Measurements from ENCODE around the gene CCDC88C. TPM values are rescaled to one million over a fixed set of nuclear protein-coding genes. Genes with fewer than 3 reads are reported as not detected.

CCDC88C gene
- polyA plus RNA-seq, 2 of the 4 experiments (the other 2 are of a cell fraction), result 2.9 to 3.7 TPM

- FAIRE-seq, result no peak
- TF ChIP-seq EHF (CRISPR knock-in tag; IDR thresholded peaks at IDR 0.05), result no peak
- no peak for TF ChIP-seq HOXB5 (CRISPR knock-in tag; IDR thresholded peaks at IDR 0.05)
- TF ChIP-seq EP300 (IDR thresholded peaks at IDR 0.05), result no peak
- TF ChIP-seq CEBPB (IDR thresholded peaks at IDR 0.05), result no peak
- no peak for DNase-seq (ENCODE audit: low read depth in 1 of 2, low spot score in 1 of 2)
- 50% methylated on average over 7 of the region's 7 CpGs for WGBS (ENCODE audit: missing lambda C conversion rate)
- Histone ChIP-seq H3K27ac (no peak overlapping the region), H3K4me2 (no peak overlapping the region), H3K4me1 (no peaks in the 10 kb centered on the region), H3K4me3 (no peak overlapping the region), H3K9me3 (no peaks in the 10 kb centered on the region)
- ATAC-seq, result no peak
- CTCF ChIA-PET, result interaction anchor here (1.0 to 2.8 kb wide), 3 partner anchors 20 to 47 kb away, joined by 3 to 6 read pairs (median 3); no protein-coding TSS in a partner anchor
- POLR2A ChIA-PET, result no interaction called here
Measured at GRCh38 chr14:91241863-91242262, 175.8 kb downstream of the CCDC88C start.

- Histone ChIP-seq H3K9me3 (no peaks in the 10 kb centered on the region), H3K4me2 (no peak overlapping the region), H3K4me3 (no peak overlapping the region), H3K4me1 (no peaks in the 10 kb centered on the region), H3K27ac (no peak overlapping the region)
- no peak for ATAC-seq
- no peak for DNase-seq (ENCODE audit: low read depth in 1 of 2, low spot score in 1 of 2)
- POLR2A ChIA-PET, result no interaction called here
- TF ChIP-seq ZC3H11A (IDR thresholded peaks at IDR 0.05) (no peak), SREBF2 (IDR thresholded peaks at IDR 0.05) (no peak), HES2 (IDR thresholded peaks at IDR 0.05) (no peak), BHLHE40 (IDR thresholded peaks at IDR 0.05; ENCODE audit: low read depth, low read length) (no peak), EP300 (IDR thresholded peaks at IDR 0.05) (no peak), CBX8 (IDR thresholded peaks at IDR 0.05) (no peak), RFX5 (IDR thresholded peaks at IDR 0.05) (no peak), JUNB (IDR thresholded peaks at IDR 0.05) (no peak), POLR2A (IDR thresholded peaks at IDR 0.05; ENCODE audit: low read length) (no peak), CHD2 (IDR thresholded peaks at IDR 0.05; ENCODE audit: low read length, partially characterized antibody) (no peak), MYC (IDR thresholded peaks at IDR 0.05; ENCODE audit: borderline replicate concordance, low read length) (no peak)
- TF ChIP-seq, protein P1, sequence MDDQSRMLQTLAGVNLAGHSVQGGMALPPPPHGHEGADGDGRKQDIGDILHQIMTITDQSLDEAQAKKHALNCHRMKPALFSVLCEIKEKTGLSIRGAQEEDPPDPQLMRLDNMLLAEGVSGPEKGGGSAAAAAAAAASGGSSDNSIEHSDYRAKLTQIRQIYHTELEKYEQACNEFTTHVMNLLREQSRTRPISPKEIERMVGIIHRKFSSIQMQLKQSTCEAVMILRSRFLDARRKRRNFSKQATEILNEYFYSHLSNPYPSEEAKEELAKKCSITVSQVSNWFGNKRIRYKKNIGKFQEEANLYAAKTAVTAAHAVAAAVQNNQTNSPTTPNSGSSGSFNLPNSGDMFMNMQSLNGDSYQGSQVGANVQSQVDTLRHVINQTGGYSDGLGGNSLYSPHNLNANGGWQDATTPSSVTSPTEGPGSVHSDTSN (IDR thresholded peaks at IDR 0.05), result no peak
- TF ChIP-seq, protein P2, sequence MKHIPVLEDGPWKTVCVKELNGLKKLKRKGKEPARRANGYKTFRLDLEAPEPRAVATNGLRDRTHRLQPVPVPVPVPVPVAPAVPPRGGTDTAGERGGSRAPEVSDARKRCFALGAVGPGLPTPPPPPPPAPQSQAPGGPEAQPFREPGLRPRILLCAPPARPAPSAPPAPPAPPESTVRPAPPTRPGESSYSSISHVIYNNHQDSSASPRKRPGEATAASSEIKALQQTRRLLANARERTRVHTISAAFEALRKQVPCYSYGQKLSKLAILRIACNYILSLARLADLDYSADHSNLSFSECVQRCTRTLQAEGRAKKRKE (CRISPR knock-in tag; IDR thresholded peaks at IDR 0.05; ENCODE audit: low read depth), result no peak
- CTCF ChIA-PET, result no interaction called here
- no peak for FAIRE-seq
- 77% methylated on average over 8 of the region's 8 CpGs for WGBS (ENCODE audit: missing lambda C conversion rate)
Measured at GRCh38 chr14:91238661-91239060, 179.0 kb downstream of the CCDC88C start.

DNA sequence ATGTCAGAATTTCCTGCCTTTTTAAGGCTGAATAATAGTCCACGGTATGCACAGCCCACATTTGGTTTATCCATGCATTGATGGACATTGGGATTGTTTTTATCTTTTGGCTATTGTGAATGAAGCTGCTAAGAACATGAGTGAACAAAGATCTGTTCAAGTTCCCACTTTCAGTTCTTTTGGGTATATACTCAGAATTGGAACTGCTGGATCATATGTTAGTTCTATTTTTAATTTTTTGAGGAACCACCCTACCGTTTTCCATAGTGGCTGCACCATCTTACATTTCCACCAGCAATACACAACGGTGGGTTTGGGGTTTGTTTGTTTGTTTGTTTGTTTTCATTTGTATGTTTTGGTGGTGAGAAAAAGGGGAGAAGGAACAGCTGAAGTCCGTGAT, 179.5 kb downstream of the CCDC88C start:
- Histone ChIP-seq H3K27ac (no peak overlapping the region), H3K9me3 (no peaks in the 10 kb centered on the region), H3K4me3 (no peak overlapping the region), H3K4me1 (no peaks in the 10 kb centered on the region), H3K4me2 (no peak overlapping the region)
- POLR2A ChIA-PET, result no interaction called here
- TF ChIP-seq MAFK (IDR thresholded peaks at IDR 0.05; ENCODE audit: partially characterized antibody), result no peak
- TF ChIP-seq BHLHE40 (IDR thresholded peaks at IDR 0.05; ENCODE audit: low read depth, low read length), result no peak
- no peak for TF ChIP-seq EHF (CRISPR knock-in tag; IDR thresholded peaks at IDR 0.05)
- DNase-seq (ENCODE audit: low read depth in 1 of 2, low spot score in 1 of 2), result no peak
- no peak for FAIRE-seq
- CTCF ChIA-PET, result no interaction called here
- ATAC-seq, result no peak
- 31% methylated on average over 4 of the region's 4 CpGs for WGBS (ENCODE audit: missing lambda C conversion rate)

GRCh38 chr14:91237219-91237618, 180.4 kb downstream of the CCDC88C start:
- CTCF ChIA-PET, result no interaction called here
- FAIRE-seq, result no peak
- TF ChIP-seq HES2 (IDR thresholded peaks at IDR 0.05) (no peak), CBX8 (IDR thresholded peaks at IDR 0.05) (no peak), CTCF (IDR thresholded peaks at IDR 0.05) (no peak), KDM1A (IDR thresholded peaks at IDR 0.05; ENCODE audit: low read depth) (no peak), POLR2AphosphoS2 (conservative IDR thresholded peaks at IDR 0.05; ENCODE audit: low read length) (no peak), ESRRA (IDR thresholded peaks at IDR 0.05; ENCODE audit: borderline replicate concordance, low read length) (no peak), MAZ (IDR thresholded peaks at IDR 0.05; ENCODE audit: borderline replicate concordance, low read depth, low read length) (no peak), MAFK (IDR thresholded peaks at IDR 0.05; ENCODE audit: partially characterized antibody) (no peak), ZNF302 (CRISPR knock-in tag; IDR thresholded peaks at IDR 0.05) (no peak), POLR2A (IDR thresholded peaks at IDR 0.05; ENCODE audit: low read length) (no peak)
- TF ChIP-seq, protein P3, sequence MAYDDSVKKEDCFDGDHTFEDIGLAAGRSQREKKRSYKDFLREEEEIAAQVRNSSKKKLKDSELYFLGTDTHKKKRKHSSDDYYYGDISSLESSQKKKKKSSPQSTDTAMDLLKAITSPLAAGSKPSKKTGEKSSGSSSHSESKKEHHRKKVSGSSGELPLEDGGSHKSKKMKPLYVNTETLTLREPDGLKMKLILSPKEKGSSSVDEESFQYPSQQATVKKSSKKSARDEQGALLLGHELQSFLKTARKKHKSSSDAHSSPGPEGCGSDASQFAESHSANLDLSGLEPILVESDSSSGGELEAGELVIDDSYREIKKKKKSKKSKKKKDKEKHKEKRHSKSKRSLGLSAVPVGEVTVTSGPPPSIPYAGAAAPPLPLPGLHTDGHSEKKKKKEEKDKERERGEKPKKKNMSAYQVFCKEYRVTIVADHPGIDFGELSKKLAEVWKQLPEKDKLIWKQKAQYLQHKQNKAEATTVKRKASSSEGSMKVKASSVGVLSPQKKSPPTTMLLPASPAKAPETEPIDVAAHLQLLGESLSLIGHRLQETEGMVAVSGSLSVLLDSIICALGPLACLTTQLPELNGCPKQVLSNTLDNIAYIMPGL (CRISPR knock-in tag; IDR thresholded peaks at IDR 0.05; ENCODE audit: borderline replicate concordance), result no peak
- TF ChIP-seq, protein P4, sequence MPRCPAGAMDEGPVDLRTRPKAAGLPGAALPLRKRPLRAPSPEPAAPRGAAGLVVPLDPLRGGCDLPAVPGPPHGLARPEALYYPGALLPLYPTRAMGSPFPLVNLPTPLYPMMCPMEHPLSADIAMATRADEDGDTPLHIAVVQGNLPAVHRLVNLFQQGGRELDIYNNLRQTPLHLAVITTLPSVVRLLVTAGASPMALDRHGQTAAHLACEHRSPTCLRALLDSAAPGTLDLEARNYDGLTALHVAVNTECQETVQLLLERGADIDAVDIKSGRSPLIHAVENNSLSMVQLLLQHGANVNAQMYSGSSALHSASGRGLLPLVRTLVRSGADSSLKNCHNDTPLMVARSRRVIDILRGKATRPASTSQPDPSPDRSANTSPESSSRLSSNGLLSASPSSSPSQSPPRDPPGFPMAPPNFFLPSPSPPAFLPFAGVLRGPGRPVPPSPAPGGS (IDR thresholded peaks at IDR 0.05), result no peak

More at GRCh38 chr14:91237219-91237618, 180.4 kb downstream of the CCDC88C start:
- H3K4me3 ChIP-seq, result no peak overlapping the region
- no peak overlapping the region for H3K4me2 ChIP-seq
- H3K9me3 ChIP-seq, result no peaks in the 10 kb centered on the region
- POLR2A ChIA-PET, result no interaction called here
- H3K4me1 ChIP-seq, result no peaks in the 10 kb centered on the region
- ATAC-seq (0 out of 6 replicates have a peak, but pooled peaks of 1 of the 2 experiments have one; percentile 18), DNase-seq (ENCODE audit: low read depth in 1 of 2, low spot score in 1 of 2) (no peak)
- WGBS (ENCODE audit: missing lambda C conversion rate), result 70% methylated on average over 7 of the region's 7 CpGs
- H3K27ac ChIP-seq, result no peak overlapping the region

All from A549 (cell line).